ENCODE measurements around the gene MAPK6.
A peak's percentile ranks its signal among the peaks of the same experiment; 100 is the strongest.

The MAPK6 gene
- total RNA-seq: 99.7 to 143 reads per million in 2 donors

- DNase-seq: peak; percentile 90 to 95 (median 91)
These were observed at the start of gene MAPK6 for GRCh38 chr15:52018693-52019393. Gene MAPK6 (plus strand): TSS chr15:52019219. CDS start chr15:52046461, 27,242 bp downstream.

DNA sequence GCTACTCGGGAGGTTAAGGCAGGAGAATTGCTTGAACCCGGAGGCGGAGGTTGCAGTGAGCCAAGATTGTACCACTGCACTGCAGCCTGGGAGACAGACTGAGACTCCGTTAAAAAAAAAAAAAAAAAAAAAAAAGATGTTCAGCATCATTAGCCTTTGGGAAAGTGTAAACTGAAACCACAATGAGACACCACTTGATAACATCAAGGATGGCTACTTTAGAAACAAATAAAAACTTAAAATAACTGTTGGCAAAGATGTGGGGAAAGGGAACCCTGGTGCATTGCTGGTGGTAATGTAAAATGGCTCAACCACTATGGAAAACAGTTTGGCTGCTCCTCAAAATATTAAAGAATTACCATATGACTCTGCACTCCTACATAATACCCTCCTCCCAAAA lies 49.3 kb upstream of the MAPK6 start:
- DNase-seq: peak in 1 of 5 experiments; percentile 34

DNA sequence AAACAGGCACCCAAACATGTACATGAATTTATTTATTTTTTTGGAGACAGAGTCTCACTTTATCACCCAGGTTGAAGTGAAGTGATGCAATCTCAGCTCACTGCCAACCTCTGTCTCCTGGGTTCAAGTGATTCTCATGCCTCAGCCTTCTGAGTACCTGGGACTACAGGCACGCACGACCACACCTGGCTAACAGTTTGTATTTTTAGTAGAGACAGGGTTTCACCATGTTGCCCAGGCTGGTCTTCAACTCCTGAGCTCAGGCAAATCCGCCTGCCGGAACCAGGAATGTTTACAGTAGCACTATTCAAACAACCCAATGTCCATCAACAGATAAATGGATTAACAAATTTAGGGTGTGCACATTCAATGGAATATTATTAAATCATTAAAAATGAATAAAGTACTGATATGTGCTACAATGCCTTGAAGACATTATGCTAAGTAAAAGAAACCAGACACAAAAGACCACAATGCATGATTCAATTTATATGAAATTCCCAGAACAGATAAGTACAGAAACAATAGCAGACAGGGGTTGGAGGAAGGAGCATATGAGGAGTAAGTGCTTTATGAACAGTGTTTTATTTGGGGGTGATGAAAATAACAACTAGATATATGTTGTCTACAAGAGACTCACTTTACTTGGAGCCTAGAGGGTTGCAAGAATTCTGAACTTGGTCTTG lies 48.7 kb upstream of the MAPK6 start:
- no peak for DNase-seq

GRCh38 chr15:51971032-51971374 lies 48.0 kb upstream of the MAPK6 start:
- DNase-seq: no peak

- peak; percentile 65 to 99 (median 84) for DNase-seq
These were observed 47.5 kb upstream of the MAPK6 start, which contains the start of gene LEO1 for GRCh38 chr15:51971375-51972133. Gene LEO1 (minus strand): TSS chr15:51971778. CDS start chr15:51971745, 33 bp downstream.

- no peak for DNase-seq
These were observed 45.8 kb upstream of the MAPK6 start for GRCh38 chr15:51973220-51973619.

GRCh38 chr15:51973775-51974174 lies 45.2 kb upstream of the MAPK6 start:
- DNase-seq: no peak

- DNase-seq: peak in 4 of 5 experiments; percentile 10 to 99 (median 37)
These were observed 36.8 kb upstream of the MAPK6 start for GRCh38 chr15:51982013-51982769.

GRCh38 chr15:51982770-51983103 lies 36.3 kb upstream of the MAPK6 start:
- no peak for DNase-seq

GRCh38 chr15:51991141-51991540 lies 27.9 kb upstream of the MAPK6 start:
- DNase-seq: no peak

DNA sequence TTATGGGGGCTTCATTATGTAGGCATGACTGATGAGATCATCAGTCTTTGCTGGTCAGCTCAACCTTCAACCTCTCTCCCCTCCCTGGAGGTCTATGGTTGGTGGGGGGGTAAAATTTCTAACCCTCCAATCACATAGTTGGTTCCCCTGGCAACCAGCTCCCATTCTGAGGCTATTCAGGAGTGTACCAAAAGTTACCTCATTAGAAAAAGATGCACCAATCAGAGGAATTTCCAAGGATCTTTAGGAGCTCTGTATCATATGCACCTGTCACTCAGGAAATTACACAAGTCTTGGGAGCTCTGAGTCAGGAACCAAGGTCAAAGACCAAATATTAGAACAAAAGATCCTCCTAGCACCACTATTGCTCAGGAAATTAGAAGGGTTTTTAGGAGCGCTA lies 26.1 kb upstream of the MAPK6 start:
- no peak for DNase-seq

GRCh38 chr15:52002351-52002750 lies 16.7 kb upstream of the MAPK6 start:
- no peak for DNase-seq

DNA sequence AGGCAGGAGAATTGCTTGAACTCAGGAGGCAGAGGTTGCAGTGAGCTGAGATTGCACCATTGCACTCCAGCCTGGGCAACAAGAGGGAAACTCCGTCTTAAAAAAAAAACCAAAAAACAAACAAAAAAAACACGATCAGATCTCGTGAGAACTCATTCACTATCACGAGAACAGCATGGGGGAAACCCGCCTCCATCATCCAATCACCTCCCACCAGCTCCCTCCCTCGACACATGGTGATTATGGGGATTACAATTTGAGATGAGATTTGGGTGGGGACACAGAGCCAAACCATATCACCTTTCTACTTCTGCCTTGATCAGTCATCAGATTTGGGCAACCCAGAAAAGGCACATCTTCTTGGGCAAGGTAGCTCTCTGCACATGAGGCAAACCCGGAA lies 15.9 kb upstream of the MAPK6 start:
- DNase-seq: peak in 1 of 5 experiments; percentile 32

DNA sequence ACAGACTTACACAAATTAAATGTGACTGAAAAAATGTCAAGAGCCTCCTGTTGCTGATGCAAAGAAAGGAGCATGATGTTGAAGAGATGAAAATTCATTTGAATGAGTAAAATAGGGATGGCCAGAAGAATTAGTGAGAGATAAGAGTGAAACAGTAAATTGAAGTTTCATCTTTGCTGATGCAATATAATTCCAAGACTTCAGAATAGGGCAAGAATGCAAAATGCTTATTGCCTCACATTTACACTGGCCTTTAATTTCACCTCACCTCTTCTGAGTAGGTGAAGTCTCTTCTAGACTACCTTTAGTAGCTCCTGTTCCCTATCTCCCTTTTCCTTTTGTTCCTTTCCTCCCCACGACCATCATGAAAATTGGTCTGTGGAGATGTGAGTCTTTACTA lies 15.3 kb upstream of the MAPK6 start:
- DNase-seq: no peak

GRCh38 chr15:52004806-52005205 lies 14.2 kb upstream of the MAPK6 start:
- no peak for DNase-seq

DNA sequence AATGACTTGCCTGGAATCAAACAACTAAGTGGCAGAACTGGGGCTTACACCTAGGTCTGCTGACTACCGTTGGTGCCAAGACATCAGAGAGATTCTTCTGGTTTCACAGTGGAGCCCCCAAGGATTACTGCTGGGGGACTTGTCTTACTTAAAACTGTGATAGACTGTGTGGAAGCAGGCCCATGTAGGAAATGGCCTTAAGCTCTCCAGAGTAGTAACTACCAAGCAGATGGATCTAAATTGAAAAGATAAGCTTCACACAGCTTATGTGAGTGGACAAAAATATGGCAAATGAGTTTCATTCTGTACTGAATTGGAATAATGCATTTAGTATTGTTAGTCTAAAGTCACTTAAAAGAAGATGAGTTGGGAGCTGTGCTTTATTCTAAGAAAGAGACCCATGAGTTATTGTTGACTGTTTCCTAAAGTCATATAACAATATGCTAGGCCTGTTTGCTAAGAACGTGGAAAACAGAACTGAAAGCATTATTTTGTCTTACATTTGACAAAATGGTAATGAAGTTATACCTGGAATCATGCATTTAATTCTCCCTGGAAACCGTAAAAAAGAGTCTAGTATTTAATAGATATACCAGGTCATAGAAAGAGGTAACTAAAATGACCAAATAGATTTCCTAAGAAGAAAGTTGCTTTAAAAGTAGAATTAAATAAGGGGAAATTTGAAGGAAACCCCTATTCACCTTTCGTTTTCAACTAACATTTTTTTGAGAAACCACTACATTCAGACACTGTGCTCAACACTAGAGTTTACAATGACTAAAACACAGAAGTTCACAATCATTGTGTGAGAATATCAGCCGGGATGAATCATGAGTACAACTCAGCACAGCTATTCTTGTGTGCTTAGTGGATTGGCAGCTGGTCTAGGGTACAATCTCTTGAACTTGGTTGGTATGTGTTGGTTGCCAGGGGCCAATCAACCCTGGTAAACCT lies 13.0 kb upstream of the MAPK6 start:
- peak in 1 of 5 experiments; percentile 88 for DNase-seq

GRCh38 chr15:52006702-52007340 lies 12.2 kb upstream of the MAPK6 start:
- no peak for DNase-seq

DNA sequence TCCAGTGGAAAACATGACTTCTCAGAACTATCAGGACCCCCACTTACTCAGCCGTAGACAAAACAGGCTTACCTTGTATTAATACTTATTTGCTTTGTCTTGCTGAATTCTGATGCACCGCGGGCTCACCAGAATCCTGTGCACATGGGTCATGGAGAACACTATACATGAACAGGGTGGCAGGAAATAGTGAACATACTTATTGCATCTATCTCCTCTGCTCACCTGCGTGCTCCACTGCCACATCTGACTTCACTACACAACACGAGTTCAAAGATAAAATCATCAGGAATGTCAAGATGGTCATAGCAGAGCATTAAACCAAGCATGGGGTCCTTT lies 10.7 kb upstream of the MAPK6 start:
- DNase-seq: no peak

- DNase-seq: peak in 1 of 5 experiments; percentile 22
These were observed 10.2 kb upstream of the MAPK6 start for GRCh38 chr15:52008698-52009434.

Measured in T-helper 2 cell (primary cell).